ENCODE results near the gene MAGEF1.

Gene MAGEF1

DNA sequence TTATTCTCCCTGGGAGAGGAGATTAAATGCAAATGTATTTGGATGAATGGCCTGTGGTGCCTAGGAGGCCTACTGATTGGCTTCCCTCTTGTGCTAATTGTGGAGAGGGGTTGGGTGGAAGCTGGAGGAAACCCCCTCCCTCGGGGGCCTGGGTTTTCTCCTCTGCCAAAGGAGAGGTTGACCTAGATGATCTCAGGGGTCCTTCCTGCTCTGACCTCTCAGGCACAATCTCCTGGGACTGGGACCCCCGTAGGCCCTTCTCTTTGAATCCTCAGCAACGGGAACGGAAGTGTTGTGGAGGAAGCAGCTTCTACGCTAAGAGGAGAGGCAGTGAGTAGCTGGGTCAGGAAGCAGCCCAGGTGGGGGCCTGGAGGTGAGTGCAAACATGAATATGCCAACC is 40.5 kb upstream of the MAGEF1 start:
- no peak for TF ChIP-seq Cebpa-rat (IDR thresholded peaks at IDR 0.05)
- H3K9ac ChIP-seq: no peak overlapping the region
- no peaks in the 10 kb centered on the region for H3K27me3 ChIP-seq
- H3K4me3 ChIP-seq: no peak overlapping the region
- peaks cover 44% of the 10 kb centered on the region for H3K4me1 ChIP-seq
- peak overlapping the region; percentile 67 for H3K4me2 ChIP-seq
- 0 out of 2 replicates have a peak overlapping the region, but pooled peaks have one; percentile 16 for H3K27ac ChIP-seq
- H4K20me1 ChIP-seq: no peaks in the 10 kb centered on the region
- H3K36me3 ChIP-seq: no peaks in the 10 kb centered on the region
- no peaks in the 10 kb centered on the region for H3K9me3 ChIP-seq

DNA sequence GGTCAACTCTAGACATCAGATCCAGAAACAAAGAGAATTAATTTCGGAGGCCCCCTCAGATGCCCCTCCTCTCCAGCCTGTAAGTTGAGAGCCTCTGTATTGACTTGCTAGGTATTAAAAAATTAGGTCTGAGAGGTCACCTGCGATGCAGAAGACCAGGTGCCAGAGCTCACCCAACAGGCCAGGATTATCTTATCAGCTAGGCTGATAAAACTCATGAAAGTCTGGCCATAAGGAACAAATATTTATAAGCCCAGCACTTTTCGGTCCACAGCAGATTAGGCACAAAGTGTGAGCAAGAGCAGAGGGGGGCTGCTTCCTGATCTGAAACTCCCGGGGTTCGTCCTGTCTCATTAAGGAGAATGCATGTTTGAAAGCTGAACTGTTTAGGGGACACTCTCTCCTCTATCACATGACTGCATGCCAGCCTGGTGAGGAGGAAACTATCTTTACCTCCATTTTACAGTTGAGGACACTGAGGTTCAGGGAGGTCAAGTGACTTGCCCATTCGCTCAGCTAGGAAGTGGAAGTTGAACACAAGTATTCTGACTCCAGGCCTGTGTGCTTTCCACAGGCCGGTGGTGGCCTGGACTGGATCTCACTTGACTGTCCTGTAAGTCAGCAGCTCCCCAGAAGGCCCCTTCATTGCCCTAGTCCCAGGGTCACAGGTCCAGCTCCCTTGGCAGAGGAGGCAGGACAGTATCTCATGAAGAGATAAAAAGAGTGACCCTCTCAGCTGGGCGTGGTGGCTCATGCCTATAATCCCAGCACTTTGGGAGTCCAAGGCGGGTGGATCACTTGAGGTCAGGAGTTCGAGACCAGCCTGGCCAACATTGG is 39.6 kb upstream of the MAGEF1 start:
- no peaks in the 10 kb centered on the region for H4K20me1 ChIP-seq
- H3K27ac ChIP-seq: no peak overlapping the region
- peaks cover 36% of the 10 kb centered on the region for H3K4me1 ChIP-seq
- H3K27me3 ChIP-seq: no peaks in the 10 kb centered on the region
- H3K9ac ChIP-seq: no peak overlapping the region
- no peaks in the 10 kb centered on the region for H3K9me3 ChIP-seq
- no peak for TF ChIP-seq Cebpa-rat (IDR thresholded peaks at IDR 0.05)
- peak overlapping the region; percentile 67 for H3K4me2 ChIP-seq
- H3K4me3 ChIP-seq: no peak overlapping the region
- no peaks in the 10 kb centered on the region for H3K36me3 ChIP-seq

DNA sequence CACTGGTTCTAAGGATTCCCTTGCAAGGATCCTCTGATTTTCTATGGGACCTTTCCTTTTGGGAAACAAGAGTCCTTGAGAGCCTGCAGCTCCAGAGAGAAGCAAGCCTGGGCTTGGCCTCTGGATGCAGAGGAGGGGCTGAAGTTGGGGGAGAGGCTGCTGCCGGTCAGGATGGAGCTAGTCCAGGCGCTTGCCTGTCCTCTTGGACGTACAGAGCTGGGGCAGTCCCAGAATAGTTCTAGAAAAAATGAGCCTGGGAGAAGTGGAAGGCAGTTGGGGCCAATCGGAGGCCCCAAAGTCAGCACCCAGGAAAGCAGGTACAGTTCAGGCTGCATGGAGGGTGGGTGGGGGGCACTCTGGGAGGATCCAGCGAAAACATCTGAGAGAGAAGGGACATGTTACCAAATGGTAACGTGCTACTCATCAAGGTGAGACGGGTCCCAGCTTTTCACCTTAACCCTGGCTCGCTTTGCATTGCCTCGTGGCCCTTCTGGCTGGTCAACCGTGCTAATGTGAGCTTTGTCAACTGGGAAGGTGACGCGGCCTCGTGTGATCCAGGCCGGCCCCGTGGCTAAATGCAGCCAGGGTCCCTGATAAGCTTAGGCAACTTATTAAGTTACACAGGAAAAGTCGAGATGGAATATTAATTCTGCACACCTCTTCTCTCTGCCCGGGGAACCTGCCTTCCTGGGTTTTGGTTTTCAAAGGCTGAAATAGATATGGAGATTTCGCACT is 38.7 kb upstream of the MAGEF1 start:
- Histone ChIP-seq H3K4me3 (no peak overlapping the region), H3K4me1 (peaks cover 36% of the 10 kb centered on the region), H3K9me3 (no peaks in the 10 kb centered on the region), H3K4me2 (no peak overlapping the region), H4K20me1 (no peaks in the 10 kb centered on the region), H3K9ac (no peak overlapping the region), H3K36me3 (no peaks in the 10 kb centered on the region), H3K27ac (no peak overlapping the region), H3K27me3 (no peaks in the 10 kb centered on the region)
- TF ChIP-seq Cebpa-rat (IDR thresholded peaks at IDR 0.05): no peak

DNA sequence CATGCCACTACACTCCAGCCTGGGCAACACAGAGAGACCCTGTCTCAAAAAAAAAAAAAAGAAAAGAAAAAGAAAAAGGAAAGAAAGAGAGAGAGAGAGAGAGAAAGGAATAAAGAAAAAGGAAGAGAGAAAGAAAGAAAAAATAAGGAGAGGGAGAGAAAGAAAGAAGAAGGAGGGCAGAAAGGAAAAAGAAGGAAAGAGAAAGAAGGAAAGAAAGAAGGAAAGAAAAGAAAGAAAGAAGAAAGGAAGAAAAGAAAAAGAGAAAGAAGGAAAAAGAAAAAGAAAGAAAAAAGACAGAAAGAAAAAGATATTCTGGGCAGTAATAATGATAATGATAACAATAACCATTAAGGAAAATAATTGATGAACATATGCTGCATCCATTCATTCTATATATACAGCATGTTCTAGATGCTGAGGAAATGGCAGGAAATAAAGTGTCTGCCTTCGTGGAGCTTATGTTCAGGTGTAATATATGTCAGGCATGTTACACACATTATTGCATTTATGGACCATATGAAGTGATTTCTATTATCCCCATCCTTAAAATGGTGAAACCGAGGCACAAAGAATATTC is 37.4 kb upstream of the MAGEF1 start:
- Histone ChIP-seq H3K4me3 (no peak overlapping the region), H3K27ac (no peak overlapping the region), H3K9ac (no peak overlapping the region), H3K27me3 (no peaks in the 10 kb centered on the region), H3K36me3 (no peaks in the 10 kb centered on the region), H3K4me1 (peaks cover 32% of the 10 kb centered on the region), H3K4me2 (no peak overlapping the region), H3K9me3 (no peaks in the 10 kb centered on the region), H4K20me1 (no peaks in the 10 kb centered on the region)
- TF ChIP-seq Cebpa-rat (IDR thresholded peaks at IDR 0.05): no peak

DNA sequence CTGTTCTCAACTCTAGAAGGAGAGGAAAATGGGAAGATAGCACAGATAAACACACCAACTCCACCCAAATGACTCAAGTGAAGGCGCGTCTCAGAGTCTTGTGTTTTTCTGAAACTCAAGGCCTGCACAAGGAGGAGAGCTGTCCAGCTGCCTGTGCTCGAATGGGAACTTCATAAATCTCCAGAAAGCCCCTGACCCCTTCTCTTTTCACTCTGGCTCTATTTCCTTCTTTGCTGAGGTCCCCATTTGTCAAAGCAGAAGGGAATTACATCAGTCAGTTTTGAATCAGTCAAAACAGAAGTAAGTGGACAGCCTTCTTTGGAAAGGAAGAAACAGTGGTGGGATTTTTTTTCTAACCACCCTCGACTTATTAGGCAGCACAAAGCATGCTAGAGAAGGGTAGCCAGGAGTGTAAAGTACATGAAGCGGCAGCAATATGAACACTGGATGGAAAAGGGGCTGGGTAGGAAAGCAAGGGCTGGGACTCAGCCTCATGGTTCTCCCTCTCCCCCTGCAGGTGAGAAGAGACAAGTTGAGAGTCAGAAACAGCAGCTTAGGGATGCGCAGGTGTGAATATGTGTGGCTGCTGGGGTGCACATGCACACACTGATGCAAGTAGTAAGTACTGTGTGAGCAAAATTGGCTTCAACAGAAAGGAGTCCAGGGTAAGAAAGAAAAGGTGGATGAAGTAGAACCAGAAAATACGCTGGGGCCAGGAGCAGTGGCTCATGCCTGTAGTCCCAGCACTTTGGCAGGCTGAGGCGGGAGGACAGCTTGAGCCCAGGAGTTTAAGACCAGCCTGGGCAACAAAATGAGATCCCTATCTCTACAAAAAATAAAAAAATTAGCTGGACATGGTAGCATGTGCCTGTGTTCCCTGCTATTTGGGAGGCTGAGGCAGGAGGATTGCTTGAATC is 36.6 kb upstream of the MAGEF1 start:
- H3K4me1 ChIP-seq: peaks cover 32% of the 10 kb centered on the region
- no peak overlapping the region for H3K27ac ChIP-seq
- H3K36me3 ChIP-seq: no peaks in the 10 kb centered on the region
- no peaks in the 10 kb centered on the region for H4K20me1 ChIP-seq
- H3K4me2 ChIP-seq: no peak overlapping the region
- TF ChIP-seq Cebpa-rat (IDR thresholded peaks at IDR 0.05): no peak
- no peaks in the 10 kb centered on the region for H3K27me3 ChIP-seq
- no peak overlapping the region for H3K9ac ChIP-seq
- H3K9me3 ChIP-seq: no peaks in the 10 kb centered on the region
- no peak overlapping the region for H3K4me3 ChIP-seq

DNA sequence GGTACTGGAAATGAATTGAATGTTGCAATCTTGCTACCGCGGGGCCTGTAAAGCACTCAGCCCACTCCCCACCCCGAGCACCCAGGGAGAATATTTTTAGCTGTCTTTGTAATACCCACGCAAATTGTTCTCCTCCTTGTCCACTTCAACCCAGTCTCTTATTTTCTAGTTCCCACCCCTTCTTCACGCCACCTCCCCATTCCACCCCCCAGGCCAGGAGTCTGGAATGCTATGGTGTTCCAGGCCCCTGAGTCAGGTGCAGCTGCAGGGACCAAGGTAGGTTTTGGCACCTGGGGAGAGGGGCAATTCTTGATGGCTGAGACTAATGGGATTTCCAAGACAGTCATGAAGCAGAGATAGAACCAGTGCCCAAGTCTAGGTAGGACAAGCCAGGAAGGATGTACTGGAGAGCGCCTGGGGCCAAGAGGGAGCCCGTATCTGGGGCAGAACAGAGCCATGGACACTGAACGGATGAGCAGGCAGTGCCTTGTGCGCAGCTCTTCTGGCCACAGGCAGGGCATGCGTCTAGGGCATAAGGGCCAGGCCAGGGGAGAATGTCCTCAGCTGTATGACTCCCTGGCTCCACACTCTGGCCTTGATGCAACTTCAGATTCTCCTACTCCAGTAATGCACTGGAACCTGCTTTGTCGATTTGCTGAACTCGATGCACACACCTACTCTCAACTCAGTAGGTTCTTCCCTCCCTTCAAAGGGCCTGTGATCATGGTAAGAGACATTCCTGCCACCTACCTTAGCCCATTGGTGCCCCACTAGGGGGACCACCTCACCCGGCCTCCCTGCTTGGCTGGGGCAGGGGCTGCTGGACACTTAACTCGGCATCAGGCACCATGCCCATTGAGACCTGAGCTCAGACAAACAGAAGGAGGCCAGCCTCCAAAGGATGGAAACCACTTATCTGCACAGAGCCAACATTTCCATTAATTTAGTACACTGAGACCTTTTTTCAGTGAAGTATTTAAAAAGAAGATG is 34.6 kb upstream of the MAGEF1 start:
- TF ChIP-seq Cebpa-rat (IDR thresholded peaks at IDR 0.05): no peak
- Histone ChIP-seq H3K4me3 (no peak overlapping the region), H3K27me3 (no peaks in the 10 kb centered on the region), H3K9me3 (no peaks in the 10 kb centered on the region), H3K4me2 (peak overlapping the region; percentile 27; the same call in 1 of the 2 replicates), H3K4me1 (peaks cover 18% of the 10 kb centered on the region), H4K20me1 (no peaks in the 10 kb centered on the region), H3K36me3 (no peaks in the 10 kb centered on the region), H3K27ac (no peak overlapping the region), H3K9ac (no peak overlapping the region)

DNA sequence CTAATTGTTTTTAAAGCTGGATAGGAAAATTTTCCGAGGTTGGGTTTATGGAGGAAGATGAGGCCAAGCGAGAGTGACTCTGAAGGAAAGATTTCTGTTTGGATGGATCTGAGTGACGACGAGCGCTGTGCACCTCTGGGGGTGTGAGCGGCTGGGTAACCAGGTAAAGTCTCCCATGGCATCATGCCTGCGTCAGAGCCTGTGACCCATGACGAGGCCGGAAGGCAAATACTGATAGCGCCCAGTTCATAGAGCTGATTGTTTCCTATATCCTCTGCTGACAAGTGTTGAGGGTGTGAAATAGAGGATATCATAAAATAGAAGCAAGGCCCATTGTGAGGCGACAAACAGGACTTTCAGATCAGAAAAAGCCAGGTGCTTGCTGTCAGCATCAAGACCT is 33.7 kb upstream of the MAGEF1 start:
- Histone ChIP-seq H3K4me1 (peaks cover 13% of the 10 kb centered on the region), H3K9ac (no peak overlapping the region), H3K27me3 (no peaks in the 10 kb centered on the region), H3K4me2 (peak overlapping the region; percentile 27; the same call in 1 of the 2 replicates), H3K9me3 (no peaks in the 10 kb centered on the region), H3K27ac (no peak overlapping the region), H3K36me3 (no peaks in the 10 kb centered on the region), H4K20me1 (no peaks in the 10 kb centered on the region), H3K4me3 (no peak overlapping the region)
- TF ChIP-seq Cebpa-rat (IDR thresholded peaks at IDR 0.05): no peak

DNA sequence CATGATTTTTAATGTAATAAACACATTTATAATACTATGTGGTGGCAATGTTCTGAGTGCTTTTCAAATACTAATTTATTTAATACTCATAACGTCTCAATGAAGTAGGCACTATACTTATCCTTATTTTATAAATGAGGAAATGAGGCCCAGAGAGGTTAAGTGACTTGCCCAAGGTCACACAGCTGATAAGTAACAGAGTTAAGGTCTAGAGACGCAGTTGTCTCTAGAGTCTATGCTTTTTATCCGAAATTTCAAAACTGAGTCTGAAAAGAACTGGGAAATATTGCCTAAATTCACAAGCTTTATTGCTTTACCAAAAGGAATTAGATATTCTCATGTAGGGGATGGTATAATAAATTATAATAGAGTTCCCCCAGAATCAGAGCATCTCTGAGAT is 31.4 kb upstream of the MAGEF1 start:
- peaks cover 13% of the 10 kb centered on the region for H3K4me1 ChIP-seq
- no peaks in the 10 kb centered on the region for H3K9me3 ChIP-seq
- no peaks in the 10 kb centered on the region for H3K27me3 ChIP-seq
- no peak overlapping the region for H3K4me2 ChIP-seq
- no peaks in the 10 kb centered on the region for H4K20me1 ChIP-seq
- no peak for TF ChIP-seq Cebpa-rat (IDR thresholded peaks at IDR 0.05)
- H3K9ac ChIP-seq: no peak overlapping the region
- H3K4me3 ChIP-seq: no peak overlapping the region
- no peak overlapping the region for H3K27ac ChIP-seq
- H3K36me3 ChIP-seq: no peaks in the 10 kb centered on the region

All from BLaER1 (cell line).